NCI-H128 (cell line): ENCODE results near the gene APBB2.

Experiments used
- DNase-seq: peaks from one replicate; lab custom pipeline; 2025; ENCODE audit not compliant: unreplicated experiment; lab: John Stamatoyannopoulos, UW

APBB2 gene

DNA sequence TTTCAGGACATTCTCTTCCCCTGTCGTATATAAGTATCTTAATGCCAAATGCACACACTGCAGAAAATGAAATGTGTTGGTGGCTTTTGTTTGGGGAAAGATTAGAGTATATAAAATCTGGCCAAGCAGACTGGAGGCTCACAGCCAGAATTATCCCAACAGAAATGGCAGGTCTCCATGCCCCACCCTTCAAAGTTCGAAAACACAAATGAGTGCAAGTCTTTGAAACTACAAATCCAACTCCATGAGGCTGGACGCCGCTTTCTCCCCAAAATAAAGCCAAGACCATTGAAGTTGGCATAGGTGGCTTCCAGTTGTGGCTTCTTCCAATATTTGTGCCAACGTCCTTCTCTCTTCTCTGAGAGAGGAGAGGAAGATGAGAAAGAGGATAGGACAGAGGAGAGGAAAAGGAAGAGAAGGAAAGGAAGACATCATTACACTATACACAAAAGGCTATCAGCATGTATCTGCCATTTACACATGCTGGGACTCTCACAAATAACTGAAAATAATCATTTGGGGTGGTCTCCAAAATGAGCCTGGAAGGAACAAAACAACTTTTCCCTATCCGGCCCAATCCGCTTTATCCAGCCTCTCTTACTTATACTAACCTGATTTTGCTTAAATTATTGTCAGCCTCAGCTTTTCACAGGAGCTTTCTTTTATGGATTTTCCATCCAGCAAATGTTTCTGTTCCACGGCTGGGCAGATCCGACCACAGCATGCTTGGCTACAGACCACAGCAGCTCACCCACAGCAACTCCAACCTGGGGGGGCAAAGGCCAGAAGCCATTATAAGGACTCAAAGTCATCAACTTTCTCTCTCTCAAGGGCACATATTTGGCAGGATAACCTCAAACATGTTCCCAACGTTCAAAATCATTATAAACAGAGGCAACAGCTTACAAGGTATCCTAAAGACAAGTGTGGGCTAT, 71.7 kb downstream of the APBB2 start:
- DNase-seq, result no peak

DNA sequence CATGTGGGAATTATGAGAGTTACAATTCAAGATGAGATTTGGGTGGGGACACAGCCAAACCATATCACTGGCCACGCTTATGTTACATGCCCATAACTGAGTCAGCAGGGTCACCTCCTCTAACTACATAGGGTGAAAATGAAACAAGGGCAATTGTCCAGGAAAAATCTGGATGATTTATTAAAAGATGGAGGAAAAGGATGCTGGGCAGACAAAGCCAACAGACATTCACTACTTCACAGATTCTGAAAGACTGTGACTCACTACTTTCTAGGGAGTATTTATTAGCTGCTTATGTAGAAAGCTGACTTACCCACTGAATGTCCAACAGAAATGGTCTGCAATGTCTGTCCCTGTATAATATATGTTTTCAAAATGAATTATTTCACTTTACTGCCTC, 72.4 kb downstream of the APBB2 start:
- DNase-seq, result no peak

DNA sequence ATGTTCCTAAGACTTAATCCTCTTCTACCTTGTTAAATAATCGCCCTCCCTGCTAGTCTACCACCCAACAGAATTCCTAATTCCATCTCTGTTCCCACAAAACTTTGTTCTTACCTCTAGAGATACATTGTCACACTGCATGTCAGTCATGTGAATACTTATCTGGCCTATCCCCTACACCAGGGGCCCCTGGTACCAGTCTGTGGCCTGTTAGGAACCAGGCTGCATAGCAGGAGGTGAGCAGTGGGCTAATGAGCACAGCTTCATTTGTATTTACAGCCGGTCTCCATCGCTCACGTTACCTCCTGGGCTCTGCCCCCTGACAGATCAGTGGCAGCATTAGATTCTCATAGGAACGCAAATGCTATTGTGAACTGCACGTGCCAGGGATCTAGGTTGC, 73.9 kb downstream of the APBB2 start:
- DNase-seq, result no peak

DNA sequence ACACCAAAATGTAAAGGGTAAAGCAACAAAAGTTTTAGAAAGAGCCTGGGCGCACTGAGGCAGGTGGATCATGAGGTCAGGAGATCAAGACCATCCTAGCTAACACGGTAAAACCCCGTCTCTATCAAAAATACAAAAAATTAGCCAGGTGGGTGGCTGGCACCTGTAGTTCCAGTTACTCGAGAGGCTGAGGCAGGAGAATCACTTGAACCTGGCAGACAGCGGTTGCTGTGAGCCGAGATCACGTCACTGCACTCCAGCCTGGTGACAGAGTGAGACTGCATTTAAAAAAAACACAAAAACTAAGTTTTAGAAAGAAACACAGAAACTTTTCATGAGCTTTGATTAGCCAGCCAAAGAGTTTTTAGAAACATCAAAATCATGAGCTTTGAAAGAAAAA, 76.5 kb downstream of the APBB2 start:
- DNase-seq, result no peak

DNA sequence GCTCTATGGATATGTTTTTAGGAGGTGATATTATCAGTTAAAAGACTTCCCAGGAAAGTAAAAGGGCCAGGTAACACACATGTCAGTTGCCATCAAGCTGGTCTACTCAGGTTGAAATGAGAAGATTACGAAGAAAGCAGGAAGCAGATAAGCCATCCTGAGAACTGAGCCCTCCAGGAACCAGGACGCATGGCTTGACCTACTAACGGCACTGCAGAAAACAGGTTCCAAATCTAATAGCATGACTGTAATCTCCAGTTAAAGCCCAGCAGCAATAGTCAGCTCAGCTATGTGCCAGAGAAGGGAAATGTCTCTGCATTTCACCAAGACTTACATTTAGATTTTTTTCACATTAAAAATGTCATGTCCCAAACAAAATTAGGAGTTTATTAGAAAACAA, 77.9 kb downstream of the APBB2 start:
- no peak for DNase-seq

DNA sequence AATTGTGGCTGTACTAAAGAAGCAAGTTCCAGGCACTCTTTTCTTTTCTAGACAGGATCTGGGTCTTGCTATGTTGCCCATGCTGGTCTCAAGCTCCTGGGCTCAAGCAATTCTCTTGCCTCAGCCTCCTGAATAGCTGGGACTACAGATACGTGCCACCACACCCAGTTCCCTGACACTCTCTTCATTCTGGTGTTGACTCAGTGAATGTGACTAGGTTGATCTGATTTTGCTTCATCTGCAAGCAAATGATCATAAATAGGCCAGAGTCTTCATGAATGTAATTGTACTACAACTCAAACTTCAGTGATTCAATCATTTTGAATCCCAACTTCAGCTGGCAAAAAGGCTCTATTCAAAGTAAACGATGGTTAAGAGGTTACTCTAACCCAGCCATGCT, 78.5 kb downstream of the APBB2 start:
- no peak for DNase-seq

DNA sequence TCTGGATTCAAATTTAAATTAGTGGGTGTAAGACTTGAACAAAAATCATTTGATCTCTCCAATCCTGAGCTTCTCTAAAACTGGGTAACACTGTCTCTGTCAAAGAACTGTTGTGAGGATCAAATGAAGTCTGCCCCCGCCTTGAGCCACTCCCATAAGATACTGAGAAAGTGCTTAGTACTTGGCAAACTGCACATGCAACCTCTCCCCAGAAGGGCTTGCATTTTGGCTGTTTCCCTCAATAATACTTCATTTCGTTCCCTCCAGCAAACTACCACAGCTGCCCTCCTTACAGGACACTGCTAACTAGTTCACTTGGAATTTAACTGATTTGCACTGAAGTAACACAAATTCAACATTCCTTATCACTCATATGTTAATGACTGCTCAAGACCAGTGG, 79.8 kb downstream of the APBB2 start:
- DNase-seq, result no peak

DNA sequence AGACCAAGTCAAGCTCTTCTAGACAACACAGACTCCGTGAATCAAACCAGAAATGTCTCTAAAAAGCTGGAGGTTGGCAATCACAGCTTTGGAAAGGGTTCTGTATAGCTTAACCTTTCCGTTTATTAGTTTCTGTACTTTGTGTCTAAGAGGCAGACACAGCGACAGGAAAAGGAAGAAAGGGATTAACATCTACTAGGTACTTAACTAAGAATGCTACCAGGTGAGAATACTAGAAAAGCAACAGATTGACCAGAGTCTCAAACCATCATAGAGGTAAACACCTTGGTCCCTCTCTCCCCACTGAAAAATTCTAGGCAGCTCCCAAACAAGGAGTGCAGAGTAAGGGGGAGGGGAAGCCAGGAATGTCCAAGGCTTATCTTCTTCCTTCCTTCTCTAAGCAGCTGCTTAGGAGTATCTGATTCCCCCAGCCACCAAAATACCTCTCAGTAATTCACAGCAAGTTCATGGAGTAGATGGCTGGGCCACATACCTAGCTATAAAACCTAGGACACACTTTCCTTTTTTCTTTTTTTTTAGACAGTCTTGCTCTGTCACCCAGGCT, 80.8 kb downstream of the APBB2 start:
- no peak for DNase-seq

DNA sequence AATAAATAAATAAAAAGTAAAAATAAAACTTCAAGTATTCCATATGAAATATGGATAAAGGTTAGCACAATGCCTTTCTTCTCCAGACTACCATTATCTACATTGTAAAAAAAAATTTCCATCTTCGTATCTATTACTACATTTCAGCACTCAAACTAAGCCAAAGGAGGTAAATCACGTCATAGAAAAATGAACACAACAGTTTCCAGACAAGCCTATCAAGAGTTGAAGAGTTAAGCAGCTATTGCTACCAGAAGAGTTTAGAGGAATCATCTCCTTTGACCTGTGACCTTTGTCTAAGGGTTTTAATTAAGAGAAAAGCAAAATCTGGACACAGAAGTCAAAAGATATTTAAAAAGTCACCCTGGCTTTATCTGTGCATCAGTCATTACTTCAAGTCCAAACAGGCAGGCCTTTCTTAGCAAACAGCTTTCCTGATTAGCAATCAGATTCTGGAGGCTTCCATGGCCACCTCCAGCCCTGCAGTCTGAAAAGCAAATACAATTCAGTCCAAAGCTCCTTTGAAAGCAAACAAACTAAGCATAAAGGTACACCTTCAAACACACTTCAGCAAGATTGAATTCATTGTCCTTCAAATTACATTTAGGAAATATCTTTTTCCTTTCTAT, 82.2 kb downstream of the APBB2 start:
- no peak for DNase-seq

DNA sequence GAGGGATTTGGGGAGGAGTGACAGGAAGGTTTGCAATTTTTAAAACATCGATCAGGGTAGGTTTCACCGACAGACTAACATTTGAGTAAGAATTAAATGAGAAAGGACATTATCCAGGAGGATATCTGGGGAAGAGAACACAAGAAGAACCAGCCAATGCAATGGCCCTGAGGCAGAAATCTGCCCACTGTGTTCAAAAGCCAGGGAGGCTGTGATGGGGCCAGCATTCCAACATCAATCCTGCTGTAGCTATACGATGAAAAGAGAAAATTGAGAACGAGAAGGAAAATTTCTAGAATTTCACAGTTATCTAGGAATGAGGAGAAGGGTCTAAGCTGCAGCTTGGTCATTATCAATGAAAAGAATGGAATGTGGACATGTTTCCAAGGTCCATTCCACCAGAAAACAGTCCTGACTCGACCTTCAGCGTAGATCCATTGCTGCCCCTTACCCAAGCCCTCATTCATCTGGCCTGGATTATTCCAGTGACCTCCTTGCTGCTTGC, 84.4 kb downstream of the APBB2 start:
- DNase-seq, result no peak

DNA sequence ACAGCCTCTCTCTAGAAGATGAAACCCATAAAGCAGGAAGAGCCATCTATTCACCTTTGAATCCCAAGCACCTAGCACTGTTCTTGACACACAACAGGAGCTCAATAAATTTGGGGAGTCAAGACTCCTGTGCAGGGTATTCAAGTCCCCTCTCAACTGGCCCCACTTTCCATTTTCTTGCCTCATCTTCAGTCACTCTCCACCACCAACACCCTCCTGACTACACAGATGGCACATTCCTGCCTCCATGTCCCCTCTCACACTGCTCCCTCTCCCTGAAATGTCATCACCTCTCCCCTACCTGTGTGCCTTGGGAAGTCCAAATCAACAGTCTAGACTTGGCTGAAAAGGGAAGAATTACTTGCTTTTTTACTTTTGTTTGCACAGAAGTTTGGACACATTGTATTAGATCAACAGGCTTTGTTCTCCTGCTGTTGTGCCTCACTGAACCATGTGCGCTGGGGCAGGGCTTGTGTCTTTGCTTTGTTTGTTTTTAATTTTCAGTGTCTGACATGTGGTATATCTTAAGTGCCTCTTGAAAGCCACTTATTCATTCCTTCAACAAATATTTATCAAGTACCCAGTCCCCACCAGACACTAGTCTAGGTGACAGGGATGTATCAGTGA, 85.1 kb downstream of the APBB2 start:
- DNase-seq, result no peak

DNA sequence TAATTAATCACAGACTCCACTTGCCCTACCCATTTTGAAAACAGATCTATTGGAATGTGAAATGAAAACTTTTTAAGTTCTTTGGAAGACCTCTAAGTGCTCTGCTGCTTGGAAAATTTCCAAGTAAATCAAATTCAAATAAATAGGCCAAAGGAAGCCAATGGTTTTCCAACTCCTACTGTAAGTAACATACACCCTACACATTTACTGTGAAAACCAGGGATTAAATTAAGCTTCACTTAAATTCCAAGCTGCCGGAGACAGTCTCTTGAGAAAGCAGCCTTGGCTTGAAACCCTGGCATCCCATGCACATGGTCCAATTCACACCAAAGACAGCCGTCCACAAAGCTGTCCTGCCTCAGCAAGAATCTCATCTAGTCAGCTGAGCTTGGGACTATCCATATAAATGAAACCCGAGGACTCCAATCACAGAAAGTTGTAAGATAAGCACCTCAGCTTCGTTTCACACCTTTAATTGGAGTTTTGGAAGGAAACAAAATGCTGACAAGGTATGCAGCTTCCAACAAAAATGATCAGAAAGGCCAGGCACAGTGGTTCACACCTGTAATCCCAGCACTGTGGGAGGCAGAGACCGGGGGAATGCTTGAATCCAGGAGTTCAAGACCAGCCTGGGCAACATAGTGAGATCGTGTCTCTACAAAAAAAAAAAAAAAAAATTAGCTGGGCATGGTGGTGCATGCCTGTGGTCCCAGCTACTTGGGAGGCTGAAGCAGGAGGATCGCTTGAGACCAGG, 88.6 kb downstream of the APBB2 start:
- DNase-seq, result no peak

DNA sequence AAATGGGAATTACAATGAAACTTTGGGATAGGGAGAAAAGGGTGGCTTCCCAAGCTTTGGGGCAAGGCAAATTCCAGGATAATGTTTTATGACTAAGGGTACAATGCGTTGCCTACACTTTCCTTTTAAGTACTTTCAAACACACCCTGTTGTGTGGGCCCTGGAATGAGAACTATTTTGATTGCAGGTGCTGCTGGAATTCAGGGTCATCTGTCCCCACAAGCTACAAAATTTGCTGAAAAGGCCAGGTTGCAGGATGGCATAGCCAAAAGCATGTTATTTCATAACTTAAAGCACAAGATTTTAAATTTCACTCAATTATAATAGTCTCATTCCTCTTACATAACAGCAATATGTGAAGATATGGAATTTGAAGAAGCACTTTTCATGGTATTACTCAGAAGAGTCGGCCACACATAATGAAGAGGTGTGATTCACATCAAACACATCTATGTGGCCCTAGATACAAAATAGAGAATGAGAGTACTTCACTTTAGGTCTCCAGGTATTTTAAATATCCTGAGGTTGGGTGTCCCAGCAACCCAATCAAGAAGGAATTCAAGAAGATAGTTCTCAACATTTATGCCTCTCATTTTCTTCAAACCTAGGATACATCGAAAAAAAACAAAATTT, 89.3 kb downstream of the APBB2 start:
- no peak for DNase-seq

DNA sequence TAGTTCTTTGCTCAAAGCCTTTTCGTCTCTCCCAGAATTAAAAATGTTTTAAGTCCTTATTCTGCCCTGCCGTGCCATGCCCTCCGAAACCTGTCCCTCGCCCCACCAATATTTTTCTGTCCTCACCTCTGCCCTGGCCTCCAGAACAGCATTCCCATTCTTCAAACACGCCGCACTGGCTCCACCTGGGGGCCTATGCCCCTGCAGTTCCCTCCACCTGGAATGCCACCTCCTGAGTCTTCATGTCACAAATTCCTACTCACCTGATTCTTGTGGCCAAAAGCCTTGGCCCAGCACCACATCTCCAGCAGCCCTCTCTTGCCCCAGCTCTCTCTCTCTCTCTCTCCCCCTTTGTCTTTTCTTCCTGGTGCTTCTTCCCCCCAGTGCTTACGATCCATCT, 91.6 kb downstream of the APBB2 start:
- DNase-seq, result no peak

DNA sequence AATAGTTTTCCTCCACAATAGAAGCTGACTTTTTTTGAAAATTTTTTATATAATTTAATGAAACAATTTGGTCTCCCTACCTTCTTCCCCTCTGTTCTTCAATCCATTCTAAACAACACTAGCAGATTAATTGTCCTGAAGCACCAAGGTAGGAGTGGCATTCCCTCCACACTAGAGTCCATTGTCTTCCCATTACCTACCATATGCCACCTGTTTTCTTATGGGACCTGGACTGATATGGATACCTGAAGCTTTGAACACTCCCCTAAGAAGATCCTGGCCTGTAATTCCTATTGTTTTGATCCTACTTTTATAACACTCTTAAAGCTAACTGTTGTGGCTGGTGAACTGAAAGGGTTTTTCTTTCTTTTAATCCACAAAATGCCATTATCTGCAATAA, 92.0 kb downstream of the APBB2 start:
- no peak for DNase-seq

DNA sequence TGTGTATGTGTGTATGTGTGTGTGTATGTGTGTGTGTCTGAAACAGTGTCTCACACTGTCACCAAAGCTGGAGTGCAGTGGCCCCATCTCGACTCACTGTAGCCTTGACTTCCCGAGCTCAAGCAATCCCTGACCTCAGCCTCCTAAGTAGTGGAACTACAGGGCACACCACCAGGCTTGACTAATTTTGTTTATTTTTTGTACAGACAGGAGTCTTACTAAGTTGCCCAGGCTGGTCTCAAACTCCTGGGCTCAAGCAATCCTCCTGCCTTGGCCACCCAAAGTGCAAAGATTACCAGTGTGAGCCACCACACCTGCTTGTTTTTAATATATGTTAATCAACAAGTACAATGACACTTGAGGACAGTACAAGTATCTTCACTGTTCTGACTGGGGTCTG, 92.4 kb downstream of the APBB2 start:
- no peak for DNase-seq

DNA sequence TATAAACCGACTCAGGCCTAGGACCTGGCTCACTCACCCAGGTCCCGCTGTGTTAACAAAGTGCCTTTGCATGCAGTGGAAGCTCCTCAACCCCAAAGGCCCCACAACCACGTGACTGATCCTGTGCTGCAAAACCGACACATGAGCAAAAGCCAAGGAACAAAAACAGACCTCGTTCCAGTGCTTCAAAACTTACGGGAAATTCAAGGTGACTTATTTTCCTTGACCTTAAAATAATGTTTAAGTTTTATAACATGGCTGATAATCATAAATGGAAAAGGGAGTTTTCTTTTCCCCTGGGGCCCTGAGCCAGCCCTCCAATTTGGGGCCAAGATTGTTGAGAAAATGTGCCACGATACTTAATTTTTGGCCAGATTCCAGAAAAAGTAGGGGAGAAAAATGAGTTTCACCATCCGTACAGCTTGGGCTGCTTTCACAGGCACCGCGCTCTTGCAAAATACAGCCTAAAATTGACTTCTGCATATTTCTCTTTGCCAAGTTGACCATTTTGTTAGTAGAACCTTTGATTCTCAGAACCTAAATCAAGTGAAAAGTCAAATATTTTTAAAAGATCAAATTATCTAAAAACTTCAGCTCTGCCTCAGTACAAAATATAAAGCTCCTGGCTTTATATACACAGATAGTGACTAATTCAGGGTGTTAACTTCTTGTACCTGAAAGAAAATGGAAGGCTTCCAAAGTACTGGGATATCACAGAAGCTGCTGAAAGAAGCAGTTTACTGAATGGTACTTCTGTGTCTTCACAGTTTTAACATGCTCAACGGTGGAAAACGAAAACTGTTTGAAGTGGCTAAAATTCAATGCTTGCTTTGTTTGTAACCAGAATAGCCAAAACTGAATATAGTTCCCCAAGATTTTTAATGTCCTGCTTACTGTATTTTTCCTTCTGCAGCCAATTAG, 93.8 kb downstream of the APBB2 start:
- no peak for DNase-seq

DNA sequence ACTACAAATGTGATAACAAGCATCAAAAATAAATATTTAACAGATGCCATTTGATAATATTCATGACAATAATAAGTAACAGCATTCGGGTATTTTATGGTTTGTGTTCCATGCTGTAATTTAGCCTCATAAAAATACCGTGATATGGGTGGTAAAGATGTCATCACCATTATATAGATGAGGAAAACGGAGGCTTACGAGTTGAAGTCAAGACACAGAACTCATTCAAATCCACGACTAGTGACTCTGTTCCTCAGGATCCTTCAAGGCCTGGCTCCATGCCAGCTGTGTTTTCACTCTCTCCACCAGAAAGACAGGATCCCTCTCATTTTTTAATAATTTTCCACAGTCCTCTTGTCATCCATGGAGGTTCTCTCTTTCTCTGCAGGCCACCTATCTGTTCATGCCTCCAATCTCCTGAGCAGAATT, 94.5 kb downstream of the APBB2 start:
- DNase-seq, result no peak

DNA sequence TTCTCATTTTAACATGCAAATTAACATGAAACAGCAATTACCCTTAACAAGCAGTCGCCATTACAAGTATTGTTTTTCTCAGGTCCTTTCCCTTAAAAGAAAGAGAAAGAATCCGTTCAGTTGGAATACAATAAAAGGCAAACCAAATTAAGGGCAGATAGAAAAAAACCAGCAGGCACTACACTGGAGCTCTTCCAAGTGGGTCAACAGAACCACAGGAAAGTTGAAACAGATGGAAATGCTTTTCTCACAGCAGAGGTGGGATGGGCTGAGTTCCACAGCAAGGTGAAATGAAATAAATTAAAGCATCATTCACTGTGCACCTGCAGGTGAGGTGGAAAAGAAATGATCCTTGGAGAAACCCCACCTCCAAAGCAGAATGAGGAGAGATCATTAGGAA, 102.6 kb downstream of the APBB2 start:
- DNase-seq, result no peak
